Erythroblast (primary cell): ENCODE data around the gene ADAMTS13.

Source experiments
- GATA1 ChIP-seq: IDR thresholded peaks from 2 replicates; pipeline ENCODE4 v1.6.1; 2011; ENCODE audit warnings: low read depth, mild to moderate bottlenecking, control low read depth, low read length, moderate library complexity
- POLR2A ChIP-seq: IDR thresholded peaks from 2 replicates; pipeline ENCODE4 v1.6.1; 2011; ENCODE audit warnings: mild to moderate bottlenecking, low read length

GRCh38 chr9:133424187-133424586 is 2.0 kb downstream of the ADAMTS13 start:
- no peak for TF ChIP-seq POLR2A
- TF ChIP-seq GATA1, result no peak
